Non-pigmented ciliary epithelial cell (primary cell): ENCODE measurements around the gene TUB.

Experiments
- DNase-seq: peaks from one replicate; pipeline ENCODE4 v3.0.0-alpha.2; 2010; ENCODE audit warnings: low read depth

Gene TUB

GRCh38 chr11:8080674-8081590 is at the start of gene TUB:
TSS of gene TUB (plus strand) at chr11:8081211. CDS start at chr11:8081511, 300 bp downstream.
- DNase-seq, result no peak

GRCh38 chr11:8031248-8032115 is 49.5 kb upstream of the TUB start:
- no peak for DNase-seq

- no peak for DNase-seq
Observed at GRCh38 chr11:8032122-8032521, 48.9 kb upstream of the TUB start.

GRCh38 chr11:8032576-8033304 is 48.3 kb upstream of the TUB start:
- no peak for DNase-seq

GRCh38 chr11:8033305-8034105 is 47.5 kb upstream of the TUB start:
- DNase-seq, result no peak

- DNase-seq, result no peak
Observed at GRCh38 chr11:8034106-8034585, 46.9 kb upstream of the TUB start.

GRCh38 chr11:8034604-8035190 is 46.3 kb upstream of the TUB start:
- DNase-seq, result no peak

- no peak for DNase-seq
Observed at GRCh38 chr11:8035200-8035855, 45.7 kb upstream of the TUB start.

GRCh38 chr11:8036002-8036802 is 44.8 kb upstream of the TUB start:
- no peak for DNase-seq

GRCh38 chr11:8036986-8037385 is 44.0 kb upstream of the TUB start:
- DNase-seq, result no peak

GRCh38 chr11:8038393-8038792 is 42.6 kb upstream of the TUB start:
- DNase-seq, result no peak

GRCh38 chr11:8038811-8039529 is 42.0 kb upstream of the TUB start:
- no peak for DNase-seq

GRCh38 chr11:8039530-8040260 is 41.3 kb upstream of the TUB start:
- no peak for DNase-seq

- no peak for DNase-seq
Observed at GRCh38 chr11:8040261-8040920, 40.6 kb upstream of the TUB start.

- no peak for DNase-seq
Observed at GRCh38 chr11:8040921-8041285, 40.1 kb upstream of the TUB start.

GRCh38 chr11:8041576-8041975 is 39.4 kb upstream of the TUB start:
- no peak for DNase-seq

- no peak for DNase-seq
Observed at GRCh38 chr11:8043756-8044155, 37.3 kb upstream of the TUB start.

- DNase-seq, result no peak
Observed at GRCh38 chr11:8045839-8046238, 35.2 kb upstream of the TUB start.
